AG04450 (cell line): ENCODE results near the gene IQGAP3. TPM values are rescaled to one million over a fixed set of nuclear protein-coding genes. Genes with fewer than 3 reads are reported as not detected.

Experiments
- CTCF ChIA-PET: fragments of 300-600, 350-600 bp; formaldehyde crosslinking; extraction: SDS; loops from one replicate; lab custom pipeline; 2022; ENCODE audit warnings: antibody characterized with exemption, inconsistent platforms; lab: Charles Lee
- POLR2A ChIA-PET: fragments of 350-600 bp; formaldehyde crosslinking; extraction: SDS; loops from one replicate; lab custom pipeline; 2021; ENCODE audit warnings: antibody characterized with exemption, inconsistent platforms; lab: Yijun Ruan, JAX
- DNase-seq: peaks from one replicate; pipeline ENCODE4 v3.0.0-alpha.2; 2011; ENCODE audit warnings: low read depth, low spot score
- H3K27ac ChIP-seq: one replicate; pipeline ENCODE4 v1.5.1; 2012; ENCODE audit warnings: low read depth, low read length, control low read depth
- H3K27me3 ChIP-seq: one replicate; pipeline ENCODE4 v1.6.0; 2012; ENCODE audit warnings: low read length; ENCODE audit not compliant: control insufficient read depth, insufficient read depth
- H3K4me3 ChIP-seq: 2 replicates; pipeline ENCODE4 v1.5.1; 2011; ENCODE audit warnings: mild to moderate bottlenecking, low read depth, low read length, control low read depth
- H3K9me3 ChIP-seq: 2 replicates; pipeline ENCODE4 v1.5.1; 2012; ENCODE audit warnings: low read length; ENCODE audit not compliant: control insufficient read depth, insufficient read depth
- polyA plus RNA-seq: library from polyadenylated mRNA; depleted of rRNA; stranded (reverse); fragments of >200 nt; gene quantifications from 2 replicates; pipeline ENCODE4 v1.2.3, GENCODE V29; 2011
- TF ChIP-seq, protein P1 (sequence below): IDR thresholded peaks from 2 replicates; pipeline ENCODE4 v1.5.1; 2011; ENCODE audit warnings: low read depth, low read length, control low read depth, inconsistent platforms

Gene IQGAP3
- polyA plus RNA-seq, 1 experiment = 6.3 TPM

- Histone ChIP-seq H3K9me3 (no peaks in the 10 kb centered on the region), H3K4me3 (no peak overlapping the region), H3K27ac (no peak overlapping the region), H3K27me3 (no peaks in the 10 kb centered on the region)
- ChIA-PET POLR2A (interaction anchor here (0.7 kb wide), 1 partner anchor 119 kb away, joined by 5 read pairs; no protein-coding TSS in a partner anchor), CTCF (interaction anchor here (0.9 to 1.0 kb wide), 3 partner anchors 28 to 214 kb away, joined by 3 to 4 read pairs (median 3); no protein-coding TSS in a partner anchor)
- TF ChIP-seq, protein P1, sequence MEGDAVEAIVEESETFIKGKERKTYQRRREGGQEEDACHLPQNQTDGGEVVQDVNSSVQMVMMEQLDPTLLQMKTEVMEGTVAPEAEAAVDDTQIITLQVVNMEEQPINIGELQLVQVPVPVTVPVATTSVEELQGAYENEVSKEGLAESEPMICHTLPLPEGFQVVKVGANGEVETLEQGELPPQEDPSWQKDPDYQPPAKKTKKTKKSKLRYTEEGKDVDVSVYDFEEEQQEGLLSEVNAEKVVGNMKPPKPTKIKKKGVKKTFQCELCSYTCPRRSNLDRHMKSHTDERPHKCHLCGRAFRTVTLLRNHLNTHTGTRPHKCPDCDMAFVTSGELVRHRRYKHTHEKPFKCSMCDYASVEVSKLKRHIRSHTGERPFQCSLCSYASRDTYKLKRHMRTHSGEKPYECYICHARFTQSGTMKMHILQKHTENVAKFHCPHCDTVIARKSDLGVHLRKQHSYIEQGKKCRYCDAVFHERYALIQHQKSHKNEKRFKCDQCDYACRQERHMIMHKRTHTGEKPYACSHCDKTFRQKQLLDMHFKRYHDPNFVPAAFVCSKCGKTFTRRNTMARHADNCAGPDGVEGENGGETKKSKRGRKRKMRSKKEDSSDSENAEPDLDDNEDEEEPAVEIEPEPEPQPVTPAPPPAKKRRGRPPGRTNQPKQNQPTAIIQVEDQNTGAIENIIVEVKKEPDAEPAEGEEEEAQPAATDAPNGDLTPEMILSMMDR = no peak
- DNase-seq = no peak
Observed at GRCh38 chr1:156599811-156600210, 27.4 kb upstream of the IQGAP3 start.

DNA sequence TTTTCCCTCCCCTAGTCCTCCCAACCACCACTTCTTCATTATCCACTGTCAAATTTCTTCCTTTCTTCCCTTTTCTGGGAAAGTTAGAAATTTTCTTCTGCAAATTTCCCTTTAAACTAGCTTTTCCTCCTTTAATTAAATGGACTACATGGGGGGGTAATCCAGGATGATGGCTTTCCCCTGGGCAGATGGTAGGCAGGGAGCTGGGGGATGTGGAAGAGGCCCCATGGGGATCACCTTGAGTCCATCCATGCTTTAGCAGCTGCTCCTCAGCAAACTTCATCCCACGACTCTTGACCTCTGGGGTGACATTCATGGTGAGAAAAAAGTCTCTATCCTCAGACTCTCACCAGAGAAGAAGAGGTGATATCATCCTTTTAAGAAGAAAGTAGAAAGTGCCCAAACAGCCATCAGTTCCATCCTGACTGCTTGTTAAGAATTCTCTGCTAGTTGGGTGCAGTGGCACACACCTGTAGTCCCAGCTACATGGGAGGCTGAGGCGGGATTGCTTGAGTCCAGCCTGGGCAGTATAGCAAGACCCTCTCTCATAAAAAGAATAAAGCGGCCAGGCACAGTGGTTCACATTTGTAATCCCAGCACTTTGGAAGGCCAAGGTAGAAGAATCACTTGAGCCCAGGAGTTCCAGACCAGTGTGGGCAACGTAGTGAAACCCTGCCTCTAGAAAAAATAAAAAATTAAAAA is 26.5 kb upstream of the IQGAP3 start:
- Histone ChIP-seq H3K27me3 (no peaks in the 10 kb centered on the region), H3K9me3 (no peaks in the 10 kb centered on the region), H3K27ac (no peak overlapping the region), H3K4me3 (no peak overlapping the region)
- no peak for DNase-seq
- ChIA-PET CTCF (interaction anchor here (0.6 to 2.9 kb wide), 2 partner anchors 10 to 14 kb away, joined by 3 to 8 read pairs; no protein-coding TSS in a partner anchor), POLR2A (no interaction called here)
- TF ChIP-seq, protein P1 = no peak

DNA sequence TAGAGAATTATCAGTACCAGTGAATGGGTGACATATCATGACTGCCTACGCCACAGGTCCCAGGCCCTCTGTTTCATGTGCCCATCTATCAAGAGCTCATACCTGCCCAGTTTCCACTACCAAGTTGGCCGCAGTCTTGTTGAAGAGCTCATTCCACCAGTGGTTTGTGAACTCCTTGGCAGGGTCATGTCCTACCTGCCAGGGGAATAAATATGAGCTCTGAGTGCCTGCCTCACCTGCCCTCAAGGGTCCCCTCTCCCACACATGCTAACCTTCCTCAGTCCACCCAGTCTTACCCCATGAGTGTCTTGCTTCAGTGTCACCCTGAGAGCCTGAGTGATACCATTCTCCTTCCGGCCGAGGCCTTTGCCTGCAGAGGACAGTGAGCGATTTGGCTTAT is 25.8 kb upstream of the IQGAP3 start:
- Histone ChIP-seq H3K27me3 (no peaks in the 10 kb centered on the region), H3K4me3 (no peak overlapping the region), H3K27ac (no peak overlapping the region), H3K9me3 (no peaks in the 10 kb centered on the region)
- ChIA-PET POLR2A (no interaction called here), CTCF (interaction anchor here (0.6 to 2.9 kb wide), 2 partner anchors 11 to 13 kb away, joined by 3 to 8 read pairs; no protein-coding TSS in a partner anchor)
- TF ChIP-seq, protein P1 = no peak
- DNase-seq = no peak

GRCh38 chr1:156596426-156596825 is 24.1 kb upstream of the IQGAP3 start:
- H3K27ac ChIP-seq = no peak overlapping the region
- ChIA-PET POLR2A (no interaction called here), CTCF (interaction anchor here (0.6 to 2.9 kb wide), 2 partner anchors 12 to 64 kb away, joined by 3 to 8 read pairs; no protein-coding TSS in a partner anchor)
- no peaks in the 10 kb centered on the region; the same call in 1 of the 2 replicates for H3K9me3 ChIP-seq
- TF ChIP-seq, protein P1 = no peak
- DNase-seq = no peak
- no peaks in the 10 kb centered on the region for H3K27me3 ChIP-seq
- no peak overlapping the region for H3K4me3 ChIP-seq

DNA sequence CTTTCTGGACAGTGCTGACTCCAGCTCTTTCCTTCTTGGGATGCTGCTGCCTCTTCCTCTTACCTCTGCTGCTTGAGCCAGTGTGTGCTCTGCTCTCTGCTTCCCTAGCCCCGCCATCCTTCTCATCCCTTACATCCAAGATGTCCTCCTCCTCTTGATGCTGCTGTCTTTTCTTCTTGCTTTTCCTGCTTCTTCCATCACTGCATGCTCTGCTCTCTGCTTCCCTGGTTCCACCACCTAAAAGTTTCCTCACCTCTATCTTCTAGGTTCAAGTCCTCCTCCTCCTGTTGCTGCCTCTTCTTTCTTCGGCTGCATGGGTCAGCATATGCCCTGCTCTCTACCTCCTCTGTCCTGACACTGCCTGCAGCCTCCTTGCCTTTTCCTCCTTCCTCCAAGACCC is 22.7 kb upstream of the IQGAP3 start:
- Histone ChIP-seq H3K27ac (no peak overlapping the region), H3K27me3 (no peaks in the 10 kb centered on the region), H3K9me3 (no peaks in the 10 kb centered on the region; the same call in 1 of the 2 replicates), H3K4me3 (no peak overlapping the region)
- TF ChIP-seq, protein P1 = no peak
- CTCF ChIA-PET = no interaction called here
- no peak for DNase-seq
- POLR2A ChIA-PET = no interaction called here
